GM21515 (cell line): ENCODE data around the gene TIGD6.
"Not testable (repeated sequence)": the region's sequence is repeated elsewhere in the genome, so short reads cannot be mapped to it uniquely, and the experiment has no call there.

Experiments
- ATAC-seq: cut with Tn5 transposase; IDR thresholded peaks from one replicate; pipeline ENCODE4 v1.9.1; 2021; ENCODE audit not compliant: unreplicated experiment

The TIGD6 gene

GRCh38 chr5:149943177-149943949 is 57.1 kb downstream of the TIGD6 start:
- not testable (repeated sequence) for ATAC-seq
